SU-DHL-6 (cell line): Measurements from ENCODE around the gene RCN2.

ENCODE experiments used
- EZH2phosphoT487 ChIP-seq: fragments of 200-600 bp; sonication (generic), shearing (Covaris generic); conservative IDR thresholded peaks from 2 replicates; pipeline ENCODE4 v1.6.1; 2018; ENCODE audit warnings: mild to moderate bottlenecking, antibody characterized with exemption, low read length, moderate library complexity, mixed read lengths
- TF ChIP-seq, protein P1 (sequence below): fragments of 200-600 bp; sonication (generic); IDR thresholded peaks from one replicate; pipeline ENCODE4 v1.5.1; 2017; ENCODE audit warnings: antibody characterized with exemption, mild to moderate bottlenecking, low read length, moderate library complexity; ENCODE audit not compliant: insufficient read depth, poor library complexity, severe bottlenecking

DNA sequence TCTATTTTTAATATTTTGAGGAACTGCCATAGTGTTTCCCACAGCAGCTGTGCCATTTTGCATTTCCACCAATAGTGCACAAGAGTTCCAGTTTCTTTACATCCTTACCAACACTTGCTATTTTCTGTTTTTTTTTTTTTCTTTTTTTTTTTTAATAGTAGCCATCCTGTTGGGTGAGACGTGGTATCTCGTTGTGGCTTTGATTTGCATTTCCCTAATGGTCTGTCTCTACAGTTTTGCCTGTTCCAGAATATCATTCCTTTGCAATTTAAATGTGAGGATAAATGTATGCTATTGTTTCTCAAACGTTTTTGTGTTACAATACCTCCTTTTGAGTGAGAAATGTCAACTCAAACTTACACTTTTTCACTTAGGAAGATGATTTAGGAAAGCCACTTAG lies 22.4 kb downstream of the RCN2 start:
- TF ChIP-seq, protein P1, sequence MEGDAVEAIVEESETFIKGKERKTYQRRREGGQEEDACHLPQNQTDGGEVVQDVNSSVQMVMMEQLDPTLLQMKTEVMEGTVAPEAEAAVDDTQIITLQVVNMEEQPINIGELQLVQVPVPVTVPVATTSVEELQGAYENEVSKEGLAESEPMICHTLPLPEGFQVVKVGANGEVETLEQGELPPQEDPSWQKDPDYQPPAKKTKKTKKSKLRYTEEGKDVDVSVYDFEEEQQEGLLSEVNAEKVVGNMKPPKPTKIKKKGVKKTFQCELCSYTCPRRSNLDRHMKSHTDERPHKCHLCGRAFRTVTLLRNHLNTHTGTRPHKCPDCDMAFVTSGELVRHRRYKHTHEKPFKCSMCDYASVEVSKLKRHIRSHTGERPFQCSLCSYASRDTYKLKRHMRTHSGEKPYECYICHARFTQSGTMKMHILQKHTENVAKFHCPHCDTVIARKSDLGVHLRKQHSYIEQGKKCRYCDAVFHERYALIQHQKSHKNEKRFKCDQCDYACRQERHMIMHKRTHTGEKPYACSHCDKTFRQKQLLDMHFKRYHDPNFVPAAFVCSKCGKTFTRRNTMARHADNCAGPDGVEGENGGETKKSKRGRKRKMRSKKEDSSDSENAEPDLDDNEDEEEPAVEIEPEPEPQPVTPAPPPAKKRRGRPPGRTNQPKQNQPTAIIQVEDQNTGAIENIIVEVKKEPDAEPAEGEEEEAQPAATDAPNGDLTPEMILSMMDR = no peak
- no peak for TF ChIP-seq EZH2phosphoT487
